IMR-90 (cell line): ENCODE results near the gene MAP3K7CL. TPM values are rescaled to one million over a fixed set of nuclear protein-coding genes. Genes with fewer than 3 reads are reported as not detected.
A peak's percentile ranks its signal among the peaks of the same experiment; 100 is the strongest.

Experiments
- ATAC-seq: fragments of 200-7000 bp; cut with Tn5 transposase; 2 replicates; pipeline ENCODE4 v1.9.1; 2020; ENCODE audit warnings: low read depth, mild to moderate bottlenecking, moderate library complexity
- BruUV-seq: library from RNA; stranded (reverse); fragments of 400-500 nt; replicated peaks from 2 replicates; lab custom pipeline; 2021; lab: Mats Ljungman, UMichigan
- CTCF ChIA-PET: fragments of 300-600 bp; formaldehyde crosslinking; extraction: SDS; loops from one replicate; lab custom pipeline; 2021; ENCODE audit warnings: antibody characterized with exemption; lab: Yijun Ruan, JAX
- POLR2A ChIA-PET: fragments of 300-600 bp; sonication (Branson Sonifier 250); formaldehyde crosslinking; loops from one replicate; lab custom pipeline; 2022; ENCODE audit warnings: antibody characterized with exemption; ENCODE audit not compliant: unreplicated experiment; lab: Charles Lee
- DNase-seq: peaks from one replicate; pipeline ENCODE4 v3.0.0; 2013
- H2AFZ ChIP-seq: replicated peaks from 2 replicates; pipeline ENCODE3; 2013; ENCODE audit warnings: low read length, mild to moderate bottlenecking; ENCODE audit not compliant: poor library complexity
- H2AK5ac ChIP-seq: 2 replicates; pipeline ENCODE4 v1.6.1; 2013; ENCODE audit warnings: low read depth, low read length, inconsistent platforms
- H2AK9ac ChIP-seq: replicated peaks from 2 replicates; pipeline ENCODE3; 2013; ENCODE audit warnings: mild to moderate bottlenecking, low read depth, low read length, moderate library complexity; ENCODE audit not compliant: poor library complexity
- H2BK120ac ChIP-seq: 2 replicates; pipeline ENCODE4 v1.6.1; 2013; ENCODE audit warnings: low read depth, low read length, inconsistent platforms
- H2BK15ac ChIP-seq: 3 replicates; pipeline ENCODE4 v1.6.1; 2013; ENCODE audit warnings: low read depth, low read length, inconsistent platforms
- H2BK20ac ChIP-seq: 2 replicates; pipeline ENCODE4 v1.6.1; 2013; ENCODE audit warnings: low read depth, mild to moderate bottlenecking, inconsistent platforms, low read length, moderate library complexity
- H2BK5ac ChIP-seq: 2 replicates; pipeline ENCODE4 v1.6.1; 2013; ENCODE audit warnings: mild to moderate bottlenecking, low read depth, low read length, inconsistent platforms; ENCODE audit not compliant: poor library complexity, severe bottlenecking
- H3K14ac ChIP-seq: replicated peaks from 2 replicates; pipeline ENCODE4 v1.6.1; 2013; ENCODE audit warnings: low read depth, low read length, inconsistent platforms
- H3K18ac ChIP-seq: 2 replicates; pipeline ENCODE4 v1.6.1; 2013; ENCODE audit warnings: low read depth, low read length, control low read depth
- H3K23ac ChIP-seq: 2 replicates; pipeline ENCODE4 v1.6.1; 2013; ENCODE audit warnings: low read depth, low read length, inconsistent platforms
- H3K27ac ChIP-seq: 2 replicates; pipeline ENCODE4 v1.5.1; 2013; ENCODE audit warnings: mild to moderate bottlenecking, control low read depth, low read length; ENCODE audit not compliant: insufficient read depth
- H3K27me3 ChIP-seq: 2 replicates; pipeline ENCODE4 v1.6.1; 2013; ENCODE audit warnings: low read length; ENCODE audit not compliant: control insufficient read depth, insufficient read depth
- H3K36me3 ChIP-seq: 2 replicates; pipeline ENCODE4 v1.6.1; 2013; ENCODE audit warnings: low read length, mixed read lengths; ENCODE audit not compliant: control insufficient read depth, insufficient read depth
- H3K4ac ChIP-seq: 2 replicates; pipeline ENCODE4 v1.6.1; 2013; ENCODE audit warnings: low read depth, low read length, inconsistent platforms
- H3K4me1 ChIP-seq: 2 replicates; pipeline ENCODE4 v1.6.1; 2013; ENCODE audit warnings: low read length, mixed read lengths; ENCODE audit not compliant: control insufficient read depth, insufficient read depth
- H3K4me2 ChIP-seq: 2 replicates; pipeline ENCODE4 v1.6.1; 2013; ENCODE audit warnings: low read depth, mild to moderate bottlenecking, control low read depth, low read length, moderate library complexity
- H3K4me3 ChIP-seq: 2 replicates; pipeline ENCODE4 v1.5.1; 2013; ENCODE audit warnings: low read depth, mild to moderate bottlenecking, control low read depth, low read length, moderate library complexity; ENCODE audit not compliant: insufficient read depth
- H3K56ac ChIP-seq: 2 replicates; pipeline ENCODE4 v1.6.1; 2013; ENCODE audit warnings: low read length, inconsistent platforms; ENCODE audit not compliant: insufficient read depth; ENCODE audit errors: extremely low read depth
- H3K79me1 ChIP-seq, 2 experiments: 2 replicates each; pipeline ENCODE4 v1.6.1; 2013; ENCODE audit warnings: low read length in 2 of 2, inconsistent platforms in 1 of 2, low read depth in 1 of 2
- H3K9ac ChIP-seq: 2 replicates; pipeline ENCODE4 v1.6.1; 2013; ENCODE audit warnings: low read depth, low read length, control low read depth
- H3K9me1 ChIP-seq: 2 replicates; pipeline ENCODE4 v1.6.1; 2013; ENCODE audit warnings: low read length, inconsistent platforms; ENCODE audit not compliant: insufficient read depth
- H3K9me3 ChIP-seq: 2 replicates; pipeline ENCODE4 v1.6.1; 2013; ENCODE audit warnings: low read length; ENCODE audit not compliant: control insufficient read depth, insufficient read depth
- H4K20me1 ChIP-seq: 2 replicates; pipeline ENCODE4 v1.6.1; 2013; ENCODE audit warnings: low read length, inconsistent platforms; ENCODE audit not compliant: insufficient read depth
- H4K5ac ChIP-seq: 2 replicates; pipeline ENCODE4 v1.6.1; 2013; ENCODE audit warnings: mild to moderate bottlenecking, low read depth, low read length, control low read depth
- H4K8ac ChIP-seq, 2 experiments: 2 replicates each; pipeline ENCODE4 v1.6.1; 2013; ENCODE audit warnings: low read depth in 2 of 2, low read length in 2 of 2, control low read depth in 1 of 2, inconsistent platforms in 1 of 2
- H4K91ac ChIP-seq: 2 replicates; pipeline ENCODE4 v1.6.1; 2013; ENCODE audit warnings: low read depth, low read length, inconsistent platforms; ENCODE audit not compliant: insufficient read depth
- BHLHE40 ChIP-seq: fragments of 150-350 bp; IDR thresholded peaks from 2 replicates; pipeline ENCODE4 v1.6.1; 2016; ENCODE audit warnings: mild to moderate bottlenecking, low read depth, low read length
- CEBPB ChIP-seq: IDR thresholded peaks from 2 replicates; pipeline ENCODE4 v1.6.1; 2012; ENCODE audit warnings: low read depth, low read length, improper control_type of control experiment
- CHD1 ChIP-seq: IDR thresholded peaks from 2 replicates; pipeline ENCODE4 v1.6.1; 2012; ENCODE audit warnings: low read depth, low read length, improper control_type of control experiment
- CTCF ChIP-seq: conservative IDR thresholded peaks from 2 replicates; pipeline ENCODE4 v1.5.1; 2012; ENCODE audit warnings: mild to moderate bottlenecking, low read depth, low read length, improper control_type of control experiment
- ELK1 ChIP-seq: fragments of 150-350 bp; IDR thresholded peaks from 2 replicates; pipeline ENCODE4 v1.6.1; 2016; ENCODE audit warnings: low read depth, mild to moderate bottlenecking, low read length, moderate library complexity, borderline replicate concordance
- FOS ChIP-seq: fragments of 150-350 bp; IDR thresholded peaks from 2 replicates; pipeline ENCODE4 v1.6.1; 2016; ENCODE audit warnings: low read depth, low read length
- MAFK ChIP-seq: IDR thresholded peaks from 2 replicates; pipeline ENCODE4 v1.6.1; 2012; ENCODE audit warnings: low read depth, low read length, improper control_type of control experiment
- MAZ ChIP-seq: IDR thresholded peaks from 2 replicates; pipeline ENCODE4 v1.6.1; 2012; ENCODE audit warnings: low read depth, mild to moderate bottlenecking, low read length, improper control_type of control experiment, moderate library complexity, borderline replicate concordance
- MXI1 ChIP-seq: IDR thresholded peaks from 2 replicates; pipeline ENCODE4 v1.6.1; 2012; ENCODE audit warnings: low read depth, mild to moderate bottlenecking, low read length, moderate library complexity, borderline replicate concordance
- NFE2L2 ChIP-seq: fragments of 150-350 bp; IDR thresholded peaks from 2 replicates; pipeline ENCODE4 v1.6.1; 2016; ENCODE audit warnings: low read depth, mild to moderate bottlenecking, low read length
- POLR2A ChIP-seq: IDR thresholded peaks from 2 replicates; pipeline ENCODE4 v1.6.1; 2012; ENCODE audit warnings: mild to moderate bottlenecking, low read depth, low read length
- RAD21 ChIP-seq: IDR thresholded peaks from 2 replicates; pipeline ENCODE4 v1.6.1; 2012; ENCODE audit warnings: low read length, improper control_type of control experiment
- RCOR1 ChIP-seq: IDR thresholded peaks from 2 replicates; pipeline ENCODE4 v1.6.1; 2012; ENCODE audit warnings: mild to moderate bottlenecking, low read length, improper control_type of control experiment; ENCODE audit not compliant: insufficient replicate concordance
- RFX5 ChIP-seq: IDR thresholded peaks from 2 replicates; pipeline ENCODE4 v1.8.0; 2012; ENCODE audit warnings: low read depth, mild to moderate bottlenecking, low read length, moderate library complexity
- SMC3 ChIP-seq: fragments of 150-350 bp; IDR thresholded peaks from 2 replicates; pipeline ENCODE4 v1.6.1; 2016; ENCODE audit warnings: low read depth, mild to moderate bottlenecking, antibody characterized with exemption, low read length, moderate library complexity
- WGBS, 2 experiments: methylation state at CpG; one replicate each; pipeline versions ENCODE4 v1.1.5 to v1.1.7; 2013; ENCODE audit warnings: missing lambda C conversion rate in 2 of 2; ENCODE audit not compliant: insufficient read length in 1 of 2; ENCODE audit errors: extremely low coverage in 2 of 2; 5-methylcytosine and 5-hydroxymethylcytosine counted together
- dilution Hi-C: fragments of 300-500 bp; cut with HindIII; formaldehyde crosslinking; loops from one replicate; pipeline ENCODE4 v1.14.3; 2018; ENCODE audit warnings: low sequenced_read_pairs; ENCODE audit not compliant: unreplicated experiment
- in situ Hi-C: fragments of 300-500 bp; cut with MboI; formaldehyde crosslinking; loops from 3 replicates; pipeline ENCODE4 v1.14.3; 2019; ENCODE audit warnings: low sequenced_read_pairs, inconsistent platforms, mixed read lengths
- intact Hi-C: fragments of 100-400 bp; cut with micrococcal nuclease; formaldehyde crosslinking; loops from 2 replicates; pipeline ENCODE4 v1.10.0; 2022
- polyA plus RNA-seq, 3 experiments: library from polyadenylated mRNA; depleted of rRNA; stranded (reverse); fragments of >200 nt; gene quantifications; 2 replicates each; pipeline ENCODE4 v1.2.3, GENCODE V29; 2012; ENCODE audit warnings: low replicate concordance in 1 of 3
- total RNA-seq: library from RNA; depleted of rRNA; stranded (reverse); fragments of >200 nt; gene quantifications from 2 replicates; pipeline ENCODE4 v1.2.3, GENCODE V29; 2012

MAP3K7CL gene
- total and polyA plus RNA-seq, 2 of the 4 experiments (the other 2 are of a cell fraction): 21.0 to 22.3 TPM

GRCh38 chr21:29133796-29134195, 3.4 kb downstream of the MAP3K7CL start:
- Histone ChIP-seq H4K91ac (no peak overlapping the region; the same call in 1 of the 2 replicates), H2AK9ac (peak overlapping the region; percentile 50), H2AFZ (no peak overlapping the region), H2BK20ac (peak overlapping the region; percentile 72; the same call in 1 of the 2 replicates), H2AK5ac (peak overlapping the region; percentile 76), H3K18ac (no peak overlapping the region), H3K4ac (peak overlapping the region; percentile 26; the same call in 1 of the 2 replicates), H3K56ac (no peak overlapping the region), H4K5ac (no peak overlapping the region), H3K27ac (no peak overlapping the region), H3K79me1 (0 out of 4 replicates have a peak, but pooled peaks cover 0 to 6% of the 10 kb centered on the region in 2 experiments), H3K9ac (no peak overlapping the region), H3K4me3 (no peak overlapping the region), H2BK15ac (0 out of 3 replicates have a peak overlapping the region, but pooled peaks have one; percentile 25), H3K4me2 (no peak overlapping the region), H3K27me3 (no peaks in the 10 kb centered on the region), H4K20me1 (0 out of 2 replicates have a peak, but pooled peaks cover 4% of the 10 kb centered on the region), H2BK120ac (peak overlapping the region; percentile 17; the same call in 1 of the 2 replicates), H3K14ac (no peak overlapping the region), H4K8ac (no peak overlapping the region), H3K9me3 (no peaks in the 10 kb centered on the region; the same call in 1 of the 2 replicates), H3K36me3 (no peaks in the 10 kb centered on the region), H3K4me1 (peaks cover 9% of the 10 kb centered on the region), H3K9me1 (peaks cover 5% of the 10 kb centered on the region), H2BK5ac (no peak overlapping the region), H3K23ac (no peak overlapping the region)
- POLR2A ChIA-PET: no interaction called here
- BruUV-seq: no TSS peak
- DNase-seq (no peak), ATAC-seq (no peak)
- in situ Hi-C loops: no loop called here
- dilution Hi-C loops: no loop called here
- no CpG with 5 or more reads among the region's 5 CpGs for WGBS, 2 experiments
- CTCF ChIA-PET: no interaction called here
- TF ChIP-seq CEBPB: no peak
- TF ChIP-seq MAZ: no peak
- no peak for TF ChIP-seq RCOR1
- no peak for TF ChIP-seq RFX5
- TF ChIP-seq SMC3: no peak
- TF ChIP-seq NFE2L2: no peak
- TF ChIP-seq CTCF: no peak
- no peak for TF ChIP-seq ELK1
- no peak for TF ChIP-seq FOS
- no peak for TF ChIP-seq CHD1
- TF ChIP-seq POLR2A: no peak
- no peak for TF ChIP-seq MAFK
- TF ChIP-seq BHLHE40: no peak
- TF ChIP-seq MXI1: no peak
- TF ChIP-seq RAD21: no peak
- intact Hi-C loops: no loop called here
